T1000 (cell line): Measurements from ENCODE around the gene SHROOM1.
"Not testable (repeated sequence)": the region's sequence is repeated elsewhere in the genome, so short reads cannot be mapped to it uniquely, and the experiment has no call there.

Experiments used
- DNase-seq: peaks from one replicate; lab custom pipeline; 2025; ENCODE audit warnings: mixed read lengths; lab: John Stamatoyannopoulos, UW

The SHROOM1 gene

GRCh38 chr5:132807163-132807838 lies 23.1 kb downstream of the SHROOM1 start:
- DNase-seq: no peak

- DNase-seq: not testable (repeated sequence)
Observed at GRCh38 chr5:132806804-132807162, 23.7 kb downstream of the SHROOM1 start.

- not testable (repeated sequence) for DNase-seq
Observed at GRCh38 chr5:132805872-132806271, 24.6 kb downstream of the SHROOM1 start.

GRCh38 chr5:132804219-132804618 lies 26.2 kb downstream of the SHROOM1 start:
- DNase-seq: not testable (repeated sequence)

GRCh38 chr5:132802685-132803066 lies 27.8 kb downstream of the SHROOM1 start:
- DNase-seq: not testable (repeated sequence)

GRCh38 chr5:132802044-132802684 lies 28.3 kb downstream of the SHROOM1 start:
- no peak for DNase-seq

- DNase-seq: no peak
Observed at GRCh38 chr5:132800545-132800944, 29.9 kb downstream of the SHROOM1 start.

- no peak for DNase-seq
Observed at GRCh38 chr5:132799392-132799791, 31.1 kb downstream of the SHROOM1 start.

GRCh38 chr5:132797651-132798050 lies 32.8 kb downstream of the SHROOM1 start:
- no peak for DNase-seq

GRCh38 chr5:132791026-132791425 lies 39.4 kb downstream of the SHROOM1 start:
- DNase-seq: no peak

- DNase-seq: no peak
Observed at GRCh38 chr5:132790201-132790865, 40.1 kb downstream of the SHROOM1 start.

GRCh38 chr5:132788990-132789886 lies 41.2 kb downstream of the SHROOM1 start:
- no peak for DNase-seq

- no peak for DNase-seq
Observed at GRCh38 chr5:132788508-132788907, 41.9 kb downstream of the SHROOM1 start.

GRCh38 chr5:132787076-132787475 lies 43.4 kb downstream of the SHROOM1 start:
- no peak for DNase-seq

GRCh38 chr5:132785864-132786263 lies 44.6 kb downstream of the SHROOM1 start:
- no peak for DNase-seq

GRCh38 chr5:132785365-132785764 lies 45.1 kb downstream of the SHROOM1 start:
- DNase-seq: no peak

GRCh38 chr5:132782101-132782500 lies 48.3 kb downstream of the SHROOM1 start:
- DNase-seq: no peak

GRCh38 chr5:132781029-132781428 lies 49.4 kb downstream of the SHROOM1 start:
- no peak for DNase-seq

GRCh38 chr5:132780577-132780976 lies 49.9 kb downstream of the SHROOM1 start:
- DNase-seq: no peak

GRCh38 chr5:132779961-132780360 lies 50.5 kb downstream of the SHROOM1 start:
- DNase-seq: no peak

- DNase-seq: no peak
Observed at GRCh38 chr5:132778856-132779255, 51.6 kb downstream of the SHROOM1 start.

GRCh38 chr5:132778129-132778528 lies 52.3 kb downstream of the SHROOM1 start:
- no peak for DNase-seq
